HFFc6 (cell line): Measurements from ENCODE around the gene AGRP. TPM values are rescaled to one million over a fixed set of nuclear protein-coding genes. Genes with fewer than 3 reads are reported as not detected.
A peak's percentile ranks its signal among the peaks of the same experiment; 100 is the strongest.

Experiments used
- DNase-seq: peaks from one replicate; pipeline ENCODE4 v3.0.0-alpha.2; 2018
- H3K27ac Mint-ChIP-seq: 2 replicates; pipeline ENCODE4 v1.8.0; 2020; ENCODE audit warnings: mild to moderate bottlenecking, mixed read lengths
- H3K27me3 Mint-ChIP-seq: 2 replicates; pipeline ENCODE4 v1.8.0; 2021; ENCODE audit warnings: mild to moderate bottlenecking, moderate library complexity, mixed read lengths; ENCODE audit not compliant: insufficient read depth
- H3K36me3 Mint-ChIP-seq: 2 replicates; pipeline ENCODE4 v1.8.0; 2021; ENCODE audit warnings: low read depth, mixed read lengths
- H3K4me1 Mint-ChIP-seq: 2 replicates; pipeline ENCODE4 v1.8.0; 2020; ENCODE audit warnings: low read depth, mixed read lengths
- H3K4me3 Mint-ChIP-seq: 2 replicates; pipeline ENCODE4 v1.8.0; 2020; ENCODE audit warnings: mild to moderate bottlenecking, moderate library complexity, mixed read lengths
- H3K9me3 Mint-ChIP-seq: 2 replicates; pipeline ENCODE4 v1.8.0; 2020; ENCODE audit warnings: mild to moderate bottlenecking, mixed read lengths
- CTCF ChIP-seq: fragments of 200-600 bp; sonication (generic); IDR thresholded peaks from 2 replicates; pipeline ENCODE4 v1.5.0; 2021; ENCODE audit warnings: antibody characterized with exemption, mild to moderate bottlenecking
- total RNA-seq, 6 experiments: library from RNA; stranded (reverse); fragmentation: NEBNext Ultra II Directional; extraction: Animal tissue kit (Norgen Biotek cat#: 25700); gene quantifications; 2 replicates in 1 of 6; 3 replicates in 5 of 6; pipeline ENCODE4 v1.2.3, GENCODE V29; 2021

The AGRP gene
- total RNA-seq, 6 experiments from 2014 or later, result not detected

- no peaks in the 10 kb centered on the region; the same call in 1 of the 2 replicates for H3K36me3 Mint-ChIP-seq
- H3K27me3 Mint-ChIP-seq, result no peaks in the 10 kb centered on the region; the same call in none of the 2 replicates
- H3K4me3 Mint-ChIP-seq, result no peak overlapping the region
- DNase-seq, result no peak
- no peaks in the 10 kb centered on the region for H3K9me3 Mint-ChIP-seq
- H3K27ac Mint-ChIP-seq, result peak overlapping the region; percentile 55; the same call in 1 of the 2 replicates
- no peak for TF ChIP-seq CTCF
- H3K4me1 Mint-ChIP-seq, result peaks cover 51% of the 10 kb centered on the region
These were observed 25.2 kb downstream of the AGRP start for GRCh38 chr16:67458121-67458641.

DNA sequence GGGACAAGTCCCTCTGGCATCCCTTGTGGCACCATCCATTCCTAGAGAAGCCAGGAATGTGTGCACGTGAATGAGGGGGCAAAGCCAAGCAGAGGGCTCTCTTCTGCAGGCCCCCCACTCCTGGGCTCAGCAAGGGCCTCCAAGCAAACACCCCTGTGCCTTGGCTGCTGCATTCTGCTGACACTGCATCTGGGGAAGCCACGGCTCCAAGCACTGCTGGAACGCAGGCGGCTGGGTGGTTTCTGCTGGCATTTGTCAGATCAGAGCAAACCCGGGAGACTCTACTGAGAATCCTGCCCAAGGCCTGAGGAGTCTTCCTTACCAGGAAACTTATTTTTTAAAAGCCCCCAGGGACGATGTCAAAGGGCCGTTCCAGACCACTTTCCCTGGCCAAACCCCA, 25.7 kb downstream of the AGRP start:
- no peak for DNase-seq
- no peak for TF ChIP-seq CTCF

DNA sequence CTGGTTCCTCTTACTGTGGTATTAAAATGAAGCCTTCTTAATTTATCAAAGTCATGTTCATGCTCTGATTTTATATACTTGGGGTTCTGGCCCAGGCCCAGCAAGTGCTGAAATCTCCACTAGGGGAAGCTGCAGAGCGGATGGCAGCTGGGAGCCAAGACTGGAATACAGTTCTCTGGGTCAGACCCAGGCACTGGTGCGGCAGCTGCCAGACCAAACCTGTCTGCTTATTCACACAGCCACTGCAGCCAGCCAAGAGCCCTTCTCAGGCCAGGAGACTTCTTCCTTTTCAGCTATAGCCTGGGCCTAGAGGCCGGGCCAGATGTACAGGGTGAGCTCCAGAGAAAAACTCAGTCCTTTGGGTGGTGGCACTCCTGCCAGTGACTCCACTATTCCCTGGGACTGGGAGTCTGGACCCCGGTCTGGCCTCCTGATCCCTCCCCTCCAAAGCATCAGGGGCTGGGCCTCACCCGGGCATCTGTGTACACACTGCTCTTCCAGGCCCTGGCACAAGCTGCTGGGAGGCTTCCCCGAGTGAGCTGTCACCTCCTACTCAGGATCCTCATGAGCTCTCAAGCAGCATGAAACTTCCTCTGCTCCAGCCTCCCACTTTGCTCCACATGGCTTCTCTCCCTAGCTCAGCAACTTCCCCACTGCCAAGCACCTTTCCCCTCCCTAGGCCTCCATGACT, 26.8 kb downstream of the AGRP start:
- H3K27me3 Mint-ChIP-seq, result no peaks in the 10 kb centered on the region; the same call in none of the 2 replicates
- H3K36me3 Mint-ChIP-seq, result no peaks in the 10 kb centered on the region; the same call in 1 of the 2 replicates
- H3K9me3 Mint-ChIP-seq, result no peaks in the 10 kb centered on the region
- H3K27ac Mint-ChIP-seq, result peak overlapping the region; percentile 43
- TF ChIP-seq CTCF, result peak; percentile 76
- H3K4me1 Mint-ChIP-seq, result peaks cover 42% of the 10 kb centered on the region
- DNase-seq, result peak; percentile 46
- H3K4me3 Mint-ChIP-seq, result no peak overlapping the region

More for the DNA sequence above, 25.7 kb downstream of the AGRP start:
- Mint-ChIP-seq H3K9me3 (no peaks in the 10 kb centered on the region), H3K27ac (no peak overlapping the region; the same call in 1 of the 2 replicates), H3K4me1 (peaks cover 46% of the 10 kb centered on the region), H3K4me3 (no peak overlapping the region), H3K36me3 (no peaks in the 10 kb centered on the region; the same call in 1 of the 2 replicates), H3K27me3 (no peaks in the 10 kb centered on the region; the same call in none of the 2 replicates)

- H3K27ac Mint-ChIP-seq, result no peak overlapping the region
- no peaks in the 10 kb centered on the region; the same call in none of the 2 replicates for H3K27me3 Mint-ChIP-seq
- no peak for DNase-seq
- H3K36me3 Mint-ChIP-seq, result no peaks in the 10 kb centered on the region; the same call in 1 of the 2 replicates
- H3K4me1 Mint-ChIP-seq, result peaks cover 36% of the 10 kb centered on the region
- H3K9me3 Mint-ChIP-seq, result no peaks in the 10 kb centered on the region
- TF ChIP-seq CTCF, result no peak
- H3K4me3 Mint-ChIP-seq, result no peak overlapping the region
These were observed 28.5 kb downstream of the AGRP start for GRCh38 chr16:67454852-67455251.

DNA sequence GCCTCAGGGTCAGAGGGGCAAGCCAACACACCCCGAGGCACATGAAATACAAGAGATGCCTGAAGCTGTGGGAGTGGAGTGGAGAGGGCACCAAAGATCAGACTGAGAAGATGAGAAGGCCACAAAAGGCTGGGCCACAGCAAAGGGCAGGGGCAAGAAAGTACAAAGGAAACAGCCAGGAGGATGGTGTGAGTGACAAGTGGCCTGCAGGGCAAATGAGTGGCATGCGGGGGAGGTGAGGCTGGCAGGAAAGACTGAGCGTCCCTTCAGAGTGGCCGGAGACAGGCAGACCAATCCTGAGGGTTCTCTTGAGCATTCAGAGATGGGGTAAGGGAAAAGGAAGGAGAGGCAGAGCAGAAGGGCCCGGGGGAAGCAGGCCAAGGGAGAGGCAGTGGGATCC, 29.2 kb downstream of the AGRP start:
- TF ChIP-seq CTCF, result no peak
- H3K9me3 Mint-ChIP-seq, result no peaks in the 10 kb centered on the region
- no peak overlapping the region for H3K27ac Mint-ChIP-seq
- DNase-seq, result no peak
- H3K27me3 Mint-ChIP-seq, result no peaks in the 10 kb centered on the region; the same call in none of the 2 replicates
- no peaks in the 10 kb centered on the region; the same call in 1 of the 2 replicates for H3K36me3 Mint-ChIP-seq
- H3K4me1 Mint-ChIP-seq, result peaks cover 31% of the 10 kb centered on the region
- H3K4me3 Mint-ChIP-seq, result no peak overlapping the region
